AG09309 (cell line): ENCODE results near the gene SLC16A8.

Experiments
- DNase-seq: peaks from one replicate; pipeline ENCODE4 v3.0.0-alpha.2; 2010; ENCODE audit warnings: low read depth
- H3K4me3 ChIP-seq: 2 replicates; pipeline ENCODE4 v1.5.1; 2011; ENCODE audit warnings: mild to moderate bottlenecking, low read depth, low read length, moderate library complexity; ENCODE audit not compliant: control insufficient read depth
- TF ChIP-seq, protein P1 (sequence below): IDR thresholded peaks from 2 replicates; pipeline ENCODE4 v1.5.1; 2011; ENCODE audit warnings: mild to moderate bottlenecking, low read depth, low read length, inconsistent platforms; ENCODE audit not compliant: insufficient read depth, control insufficient read depth; ENCODE audit errors: missing control alignments

SLC16A8 gene

DNA sequence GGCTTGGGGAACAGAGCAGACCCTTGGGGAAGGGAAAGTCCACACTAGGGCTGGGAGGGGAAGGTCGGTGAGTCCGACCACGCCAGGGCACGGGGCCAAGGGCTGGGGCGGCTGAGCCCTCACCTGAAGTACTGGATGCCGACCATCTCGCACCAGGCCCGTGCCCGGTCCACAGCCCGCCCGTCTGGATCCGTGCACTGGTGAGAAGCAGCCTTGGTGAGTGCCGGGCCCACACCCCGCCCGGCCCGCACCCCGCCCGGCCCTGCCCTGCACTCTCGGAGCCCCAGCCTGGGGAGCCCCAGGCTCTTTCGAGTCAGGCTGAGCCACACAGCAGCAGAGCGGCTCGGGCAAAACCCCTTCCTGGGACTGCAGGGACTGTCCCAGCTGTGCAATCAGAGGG lies 28.4 kb upstream of the SLC16A8 start:
- DNase-seq = no peak
- TF ChIP-seq, protein P1, sequence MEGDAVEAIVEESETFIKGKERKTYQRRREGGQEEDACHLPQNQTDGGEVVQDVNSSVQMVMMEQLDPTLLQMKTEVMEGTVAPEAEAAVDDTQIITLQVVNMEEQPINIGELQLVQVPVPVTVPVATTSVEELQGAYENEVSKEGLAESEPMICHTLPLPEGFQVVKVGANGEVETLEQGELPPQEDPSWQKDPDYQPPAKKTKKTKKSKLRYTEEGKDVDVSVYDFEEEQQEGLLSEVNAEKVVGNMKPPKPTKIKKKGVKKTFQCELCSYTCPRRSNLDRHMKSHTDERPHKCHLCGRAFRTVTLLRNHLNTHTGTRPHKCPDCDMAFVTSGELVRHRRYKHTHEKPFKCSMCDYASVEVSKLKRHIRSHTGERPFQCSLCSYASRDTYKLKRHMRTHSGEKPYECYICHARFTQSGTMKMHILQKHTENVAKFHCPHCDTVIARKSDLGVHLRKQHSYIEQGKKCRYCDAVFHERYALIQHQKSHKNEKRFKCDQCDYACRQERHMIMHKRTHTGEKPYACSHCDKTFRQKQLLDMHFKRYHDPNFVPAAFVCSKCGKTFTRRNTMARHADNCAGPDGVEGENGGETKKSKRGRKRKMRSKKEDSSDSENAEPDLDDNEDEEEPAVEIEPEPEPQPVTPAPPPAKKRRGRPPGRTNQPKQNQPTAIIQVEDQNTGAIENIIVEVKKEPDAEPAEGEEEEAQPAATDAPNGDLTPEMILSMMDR = no peak
- no peak overlapping the region for H3K4me3 ChIP-seq

DNA sequence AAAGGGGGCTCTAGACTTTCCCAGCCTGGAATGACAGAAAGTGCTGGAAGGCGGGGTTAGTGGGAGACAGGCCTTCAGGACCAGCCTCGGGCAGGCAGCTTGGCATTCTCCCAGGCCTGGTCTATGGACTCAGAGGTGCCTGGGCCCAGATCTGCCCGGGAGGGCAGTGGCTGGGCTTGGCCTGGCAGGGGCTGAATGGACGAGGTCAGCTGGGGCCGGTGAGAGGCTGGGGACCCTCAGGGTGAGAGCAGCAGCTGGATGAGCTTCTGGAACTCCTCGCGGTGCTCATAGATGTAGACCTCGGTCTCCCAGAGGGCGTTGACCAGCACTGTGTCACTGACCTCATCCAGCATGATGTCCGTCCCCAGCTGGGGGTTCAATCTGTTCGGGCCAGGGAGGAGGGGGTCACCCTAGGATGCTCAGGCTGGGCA lies 28.0 kb upstream of the SLC16A8 start:
- H3K4me3 ChIP-seq = no peak overlapping the region
- no peak for DNase-seq
- TF ChIP-seq, protein P1 = no peak

DNA sequence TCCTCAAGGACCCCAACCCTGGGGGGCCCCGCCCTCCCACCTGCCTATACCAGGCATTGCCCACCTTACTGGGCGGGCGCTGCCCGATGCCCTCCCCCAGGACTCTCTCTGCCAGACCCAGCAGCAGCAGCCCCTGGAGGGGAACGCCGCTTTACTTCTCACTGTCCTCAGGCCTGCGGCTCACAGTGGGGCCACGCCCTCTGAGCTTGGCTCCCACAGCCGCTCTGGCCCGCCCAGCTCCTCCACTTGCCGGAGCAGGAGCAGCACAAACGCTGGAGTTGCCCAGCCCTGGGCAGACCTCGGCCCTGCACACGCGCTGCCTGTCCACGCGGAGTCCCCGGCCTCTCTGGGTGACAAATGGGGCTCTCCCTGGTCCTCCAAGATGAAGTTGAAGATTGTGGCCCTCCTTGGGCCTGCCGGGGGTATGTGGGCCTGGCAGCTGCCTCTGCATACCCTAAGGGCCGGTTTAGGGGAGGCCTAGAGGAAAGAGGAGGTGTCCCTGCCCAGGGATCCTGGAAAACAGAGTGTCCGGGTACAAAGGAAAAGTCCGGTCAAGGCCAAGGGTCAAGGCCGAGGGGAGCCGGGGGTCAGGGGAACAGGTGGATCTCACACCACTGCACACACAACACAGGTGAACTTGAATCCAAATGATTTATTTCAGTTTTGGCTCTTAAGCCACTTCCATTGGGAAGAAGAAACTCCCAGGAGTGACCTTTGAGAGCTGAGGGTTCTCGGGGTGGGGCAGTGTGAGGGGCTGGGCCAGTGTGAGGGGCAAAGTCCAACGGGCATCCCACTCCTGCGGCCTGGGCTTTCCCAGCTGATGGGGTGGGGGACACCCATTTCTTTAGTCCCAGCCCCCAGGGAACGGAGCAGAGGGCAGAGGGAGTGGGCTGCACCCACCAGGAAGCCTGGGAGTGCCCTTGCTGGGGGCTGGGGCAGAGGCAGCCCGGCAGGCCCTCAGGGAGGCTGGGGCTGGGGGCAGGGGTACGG lies 27.2 kb upstream of the SLC16A8 start:
- no peak overlapping the region for H3K4me3 ChIP-seq
- TF ChIP-seq, protein P1 = no peak
- no peak for DNase-seq

DNA sequence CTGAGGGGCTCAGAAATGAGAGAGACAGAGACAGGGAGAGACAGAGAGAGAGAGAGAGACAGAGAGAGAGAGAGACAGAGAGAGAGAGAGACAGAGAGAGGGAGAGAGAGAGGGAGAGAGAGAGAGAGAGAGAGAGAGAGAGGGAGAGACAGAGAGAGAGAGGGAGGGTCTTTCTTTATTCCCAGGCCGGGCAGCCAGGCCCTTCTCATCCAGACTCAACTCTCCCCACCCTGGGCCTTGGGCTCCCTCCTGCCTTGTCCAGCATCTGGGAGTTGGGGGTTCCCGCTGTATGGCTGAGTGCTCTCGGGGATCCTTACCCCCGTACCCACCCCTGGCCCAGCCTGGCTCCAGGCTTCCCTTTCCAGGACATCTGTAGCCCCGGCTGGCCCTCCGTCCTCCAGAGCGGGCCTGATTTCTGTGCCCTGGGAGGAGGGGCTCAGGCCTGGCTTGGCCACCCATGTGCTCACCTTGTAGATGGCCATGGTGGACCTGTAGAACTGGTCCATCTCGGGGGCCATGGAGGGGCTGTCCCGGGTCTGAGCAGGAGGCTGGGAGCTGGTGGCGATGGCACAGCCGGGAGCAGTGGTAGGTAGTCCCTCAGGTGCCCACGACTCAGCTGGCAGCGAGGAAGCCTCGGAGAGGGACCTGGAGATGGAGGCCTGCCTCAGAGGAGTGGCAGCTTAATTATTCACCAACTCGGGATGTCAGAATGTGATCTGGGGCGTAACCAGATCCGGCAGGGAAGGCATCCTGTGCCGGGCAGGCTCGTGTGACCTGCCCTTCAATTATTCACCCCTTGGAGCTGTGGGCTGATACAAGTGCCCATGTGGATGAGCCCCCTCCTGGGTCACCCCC lies 26.3 kb upstream of the SLC16A8 start, which contains the start of gene BAIAP2L2:
Gene BAIAP2L2 (minus strand): TSS at position 677 of the 855 bp plus-strand sequence. CDS start 159 bp downstream, at position 518.
- DNase-seq = no peak
- TF ChIP-seq, protein P1 = no peak
- no peak within 1 kb of the TSS for H3K4me3 ChIP-seq

DNA sequence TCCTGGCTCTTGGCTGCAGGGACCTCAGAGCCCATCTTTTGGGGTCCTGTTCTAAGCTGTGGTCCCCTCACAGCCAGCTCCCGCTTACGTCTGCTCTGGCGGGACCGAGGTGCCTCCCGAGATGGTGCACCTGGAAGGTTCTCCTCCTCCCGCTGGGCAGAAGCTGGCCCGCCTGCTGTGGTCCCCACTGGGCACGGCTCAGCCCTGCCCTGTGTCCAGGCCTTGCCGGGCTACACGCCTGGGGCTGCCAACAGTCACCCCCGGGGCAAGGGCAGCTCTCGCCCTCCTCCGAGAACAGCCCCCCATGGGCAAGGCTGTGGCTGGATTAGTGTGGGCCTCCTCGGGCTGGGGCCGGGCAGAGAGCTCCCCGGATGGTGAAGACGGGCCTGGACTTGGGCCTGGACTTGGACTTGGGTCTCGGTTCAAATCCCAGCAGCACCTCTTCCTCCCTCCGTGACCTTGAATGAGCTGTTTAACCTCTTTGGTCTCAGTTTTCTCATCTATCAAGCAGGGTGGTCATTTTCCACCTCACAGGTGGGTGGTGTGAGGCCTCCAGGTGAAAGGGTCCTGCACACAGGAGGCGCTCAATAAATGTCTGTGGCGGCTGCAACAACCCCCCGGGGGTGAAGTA lies 25.5 kb upstream of the SLC16A8 start:
- TF ChIP-seq, protein P1 = no peak
- no peak overlapping the region for H3K4me3 ChIP-seq
- DNase-seq = no peak
